Esophagus squamous epithelium (tissue), 4 donors: ENCODE data around the gene TAS1R1.

Experiments used
- CTCF ChIP-seq, 6 experiments: fragments of 450-650 bp in 4 of 6; fragments of 200-600 bp in 2 of 6; sonication (generic) in 2 of 6; IDR thresholded peaks; one replicate each; pipeline ENCODE4 v1.5.1; 2016 to 2019; ENCODE audit warnings: antibody characterized with exemption in 6 of 6, mild to moderate bottlenecking in 4 of 6, moderate library complexity in 4 of 6
- POLR2A ChIP-seq, 4 donors: fragments of 450-650 bp; IDR thresholded peaks; one replicate each; pipeline ENCODE4 v1.6.1; 2017; ENCODE audit warnings: antibody characterized with exemption in 4 of 4, mild to moderate bottlenecking in 4 of 4, moderate library complexity in 3 of 4

- TF ChIP-seq CTCF (IDR thresholded peaks at IDR 0.05) (no peak), POLR2A (IDR thresholded peaks at IDR 0.05) (no peak)
Measured at GRCh38 chr1:6554907-6555778, at the start of gene TAS1R1.
